ENCODE results near the gene CCNB2.

- TF ChIP-seq CTCF (IDR thresholded peaks at IDR 0.05) (no peak), POLR2AphosphoS5 (IDR thresholded peaks at IDR 0.05; ENCODE audit: low read depth, low read length) (no peak), SIN3A (IDR thresholded peaks at IDR 0.05; ENCODE audit: borderline replicate concordance, insufficient read depth, low read depth, low read length) (no peak), TCF7L2 (IDR thresholded peaks at IDR 0.05; ENCODE audit: low read depth, low read length) (no peak)
- TF ChIP-seq, protein P1, sequence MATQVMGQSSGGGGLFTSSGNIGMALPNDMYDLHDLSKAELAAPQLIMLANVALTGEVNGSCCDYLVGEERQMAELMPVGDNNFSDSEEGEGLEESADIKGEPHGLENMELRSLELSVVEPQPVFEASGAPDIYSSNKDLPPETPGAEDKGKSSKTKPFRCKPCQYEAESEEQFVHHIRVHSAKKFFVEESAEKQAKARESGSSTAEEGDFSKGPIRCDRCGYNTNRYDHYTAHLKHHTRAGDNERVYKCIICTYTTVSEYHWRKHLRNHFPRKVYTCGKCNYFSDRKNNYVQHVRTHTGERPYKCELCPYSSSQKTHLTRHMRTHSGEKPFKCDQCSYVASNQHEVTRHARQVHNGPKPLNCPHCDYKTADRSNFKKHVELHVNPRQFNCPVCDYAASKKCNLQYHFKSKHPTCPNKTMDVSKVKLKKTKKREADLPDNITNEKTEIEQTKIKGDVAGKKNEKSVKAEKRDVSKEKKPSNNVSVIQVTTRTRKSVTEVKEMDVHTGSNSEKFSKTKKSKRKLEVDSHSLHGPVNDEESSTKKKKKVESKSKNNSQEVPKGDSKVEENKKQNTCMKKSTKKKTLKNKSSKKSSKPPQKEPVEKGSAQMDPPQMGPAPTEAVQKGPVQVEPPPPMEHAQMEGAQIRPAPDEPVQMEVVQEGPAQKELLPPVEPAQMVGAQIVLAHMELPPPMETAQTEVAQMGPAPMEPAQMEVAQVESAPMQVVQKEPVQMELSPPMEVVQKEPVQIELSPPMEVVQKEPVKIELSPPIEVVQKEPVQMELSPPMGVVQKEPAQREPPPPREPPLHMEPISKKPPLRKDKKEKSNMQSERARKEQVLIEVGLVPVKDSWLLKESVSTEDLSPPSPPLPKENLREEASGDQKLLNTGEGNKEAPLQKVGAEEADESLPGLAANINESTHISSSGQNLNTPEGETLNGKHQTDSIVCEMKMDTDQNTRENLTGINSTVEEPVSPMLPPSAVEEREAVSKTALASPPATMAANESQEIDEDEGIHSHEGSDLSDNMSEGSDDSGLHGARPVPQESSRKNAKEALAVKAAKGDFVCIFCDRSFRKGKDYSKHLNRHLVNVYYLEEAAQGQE (IDR thresholded peaks at IDR 0.05; ENCODE audit: insufficient read depth in 1 of 2, low read depth in 2 of 2, low read length in 1 of 2), result no peak
These were observed 389 bp upstream of the CCNB2 start for GRCh38 chr15:59104602-59104911.
